GOT3 (cell line): Measurements from ENCODE around the gene SPATA31D4.
"Not testable (repeated sequence)": the region's sequence is repeated elsewhere in the genome, so short reads cannot be mapped to it uniquely, and the experiment has no call there.

Experiments
- DNase-seq: peaks from one replicate; lab custom pipeline; 2025; ENCODE audit warnings: mixed read lengths; lab: John Stamatoyannopoulos, UW

SPATA31D4 gene

GRCh38 chr9:81928305-81928704 is at the start of gene SPATA31D4:
Gene SPATA31D4 (plus strand): TSS chr9:81928428. CDS start chr9:81928514, 86 bp downstream.
- not testable (repeated sequence) for DNase-seq

GRCh38 chr9:81878530-81878929 is 49.7 kb upstream of the SPATA31D4 start:
- no peak for DNase-seq

- no peak for DNase-seq
Observed at GRCh38 chr9:81879501-81879916, 48.7 kb upstream of the SPATA31D4 start.

GRCh38 chr9:81885602-81886001 is 42.6 kb upstream of the SPATA31D4 start:
- DNase-seq = no peak

- no peak for DNase-seq
Observed at GRCh38 chr9:81886665-81887064, 41.6 kb upstream of the SPATA31D4 start.

GRCh38 chr9:81890104-81890503 is 38.1 kb upstream of the SPATA31D4 start:
- no peak for DNase-seq

- no peak for DNase-seq
Observed at GRCh38 chr9:81892440-81892839, 35.8 kb upstream of the SPATA31D4 start.

- DNase-seq = no peak
Observed at GRCh38 chr9:81893929-81894328, 34.3 kb upstream of the SPATA31D4 start.

- DNase-seq = no peak
Observed at GRCh38 chr9:81894891-81895290, 33.3 kb upstream of the SPATA31D4 start.

- no peak for DNase-seq
Observed at GRCh38 chr9:81896070-81896469, 32.2 kb upstream of the SPATA31D4 start.

- DNase-seq = no peak
Observed at GRCh38 chr9:81898851-81899250, 29.4 kb upstream of the SPATA31D4 start.

GRCh38 chr9:81902196-81902595 is 26.0 kb upstream of the SPATA31D4 start:
- DNase-seq = no peak

GRCh38 chr9:81902626-81903025 is 25.6 kb upstream of the SPATA31D4 start:
- no peak for DNase-seq

- no peak for DNase-seq
Observed at GRCh38 chr9:81906671-81907070, 21.6 kb upstream of the SPATA31D4 start.

GRCh38 chr9:81912135-81912534 is 16.1 kb upstream of the SPATA31D4 start:
- DNase-seq = no peak

GRCh38 chr9:81915801-81916505 is 12.3 kb upstream of the SPATA31D4 start:
- no peak for DNase-seq

- DNase-seq = not testable (repeated sequence)
Observed at GRCh38 chr9:81918507-81918906, 9.7 kb upstream of the SPATA31D4 start.

- DNase-seq = not testable (repeated sequence)
Observed at GRCh38 chr9:81930147-81930546, 1.9 kb downstream of the SPATA31D4 start.

GRCh38 chr9:81933547-81933946 is 5.3 kb downstream of the SPATA31D4 start:
- DNase-seq = not testable (repeated sequence)

GRCh38 chr9:81943393-81943792 is 15.2 kb downstream of the SPATA31D4 start, which contains the start of gene SPATA31D3:
Gene SPATA31D3 (plus strand): TSS chr9:81943500. CDS start chr9:81943586, 86 bp downstream.
- not testable (repeated sequence) for DNase-seq

GRCh38 chr9:81948650-81949049 is 20.4 kb downstream of the SPATA31D4 start:
- not testable (repeated sequence) for DNase-seq

GRCh38 chr9:81953096-81953495 is 24.9 kb downstream of the SPATA31D4 start:
- DNase-seq = no peak

- no peak for DNase-seq
Observed at GRCh38 chr9:81955625-81956024, 27.4 kb downstream of the SPATA31D4 start.
